Medulla oblongata (tissue), 1 donor: ENCODE results near the gene PLIN5.

Source experiments
- DNase-seq: peaks from one replicate; pipeline ENCODE4 v3.0.0-alpha.2; 2015; ENCODE audit errors: extremely low spot score

PLIN5 gene, protein sequence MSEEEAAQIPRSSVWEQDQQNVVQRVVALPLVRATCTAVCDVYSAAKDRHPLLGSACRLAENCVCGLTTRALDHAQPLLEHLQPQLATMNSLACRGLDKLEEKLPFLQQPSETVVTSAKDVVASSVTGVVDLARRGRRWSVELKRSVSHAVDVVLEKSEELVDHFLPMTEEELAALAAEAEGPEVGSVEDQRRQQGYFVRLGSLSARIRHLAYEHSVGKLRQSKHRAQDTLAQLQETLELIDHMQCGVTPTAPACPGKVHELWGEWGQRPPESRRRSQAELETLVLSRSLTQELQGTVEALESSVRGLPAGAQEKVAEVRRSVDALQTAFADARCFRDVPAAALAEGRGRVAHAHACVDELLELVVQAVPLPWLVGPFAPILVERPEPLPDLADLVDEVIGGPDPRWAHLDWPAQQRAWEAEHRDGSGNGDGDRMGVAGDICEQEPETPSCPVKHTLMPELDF

GRCh38 chr19:4534836-4535658 lies at the start of gene PLIN5:
PLIN5 (minus strand) TSS chr19:4535224; CDS start chr19:4534074, 1,150 bp downstream.
- DNase-seq: peak; percentile 33

GRCh38 chr19:4583961-4584669 lies 49.1 kb upstream of the PLIN5 start:
- DNase-seq: no peak

DNA sequence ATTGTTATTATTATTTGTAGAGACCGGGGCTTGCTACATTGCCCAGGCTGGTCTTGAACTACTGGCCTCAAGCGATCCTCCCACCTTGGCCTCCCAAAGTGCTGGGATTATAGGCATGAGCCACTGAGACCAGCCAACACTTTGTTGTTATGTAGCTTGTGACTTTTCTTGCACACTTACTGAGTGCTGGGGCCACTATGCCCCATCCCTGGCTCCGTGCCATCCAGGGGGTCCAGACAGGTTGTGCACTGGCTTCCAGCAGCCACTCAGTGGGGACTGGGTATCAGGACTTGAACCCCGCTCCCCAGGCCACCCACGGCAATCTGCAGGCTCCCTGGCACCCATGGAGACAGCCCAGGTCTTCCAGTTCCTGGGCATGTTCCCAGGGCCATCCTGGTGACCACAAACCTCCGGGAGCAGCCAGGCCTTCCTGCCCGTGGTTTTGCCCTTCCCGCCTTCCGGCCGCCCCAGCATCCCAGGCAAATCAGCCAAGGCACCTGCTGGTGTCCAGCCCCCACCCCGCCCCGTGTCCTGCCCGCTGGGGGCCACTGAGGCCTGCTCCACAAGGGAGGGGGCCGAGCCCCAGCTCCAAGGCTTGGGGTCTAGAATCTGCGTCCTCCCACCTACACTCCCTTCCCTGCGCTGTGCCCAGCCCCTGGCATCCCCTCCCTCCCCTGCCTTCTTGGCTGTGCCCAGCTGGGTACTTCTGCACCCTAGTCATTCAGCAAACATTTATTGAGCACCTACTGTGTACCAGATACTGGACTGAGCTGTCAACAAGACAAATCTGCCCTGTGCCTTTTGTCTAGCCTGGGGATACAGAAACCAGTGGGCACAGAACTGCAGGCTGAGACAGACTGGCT lies 48.2 kb upstream of the PLIN5 start:
- no peak for DNase-seq

- no peak for DNase-seq
These were observed 46.9 kb upstream of the PLIN5 start for GRCh38 chr19:4581666-4582553.

DNA sequence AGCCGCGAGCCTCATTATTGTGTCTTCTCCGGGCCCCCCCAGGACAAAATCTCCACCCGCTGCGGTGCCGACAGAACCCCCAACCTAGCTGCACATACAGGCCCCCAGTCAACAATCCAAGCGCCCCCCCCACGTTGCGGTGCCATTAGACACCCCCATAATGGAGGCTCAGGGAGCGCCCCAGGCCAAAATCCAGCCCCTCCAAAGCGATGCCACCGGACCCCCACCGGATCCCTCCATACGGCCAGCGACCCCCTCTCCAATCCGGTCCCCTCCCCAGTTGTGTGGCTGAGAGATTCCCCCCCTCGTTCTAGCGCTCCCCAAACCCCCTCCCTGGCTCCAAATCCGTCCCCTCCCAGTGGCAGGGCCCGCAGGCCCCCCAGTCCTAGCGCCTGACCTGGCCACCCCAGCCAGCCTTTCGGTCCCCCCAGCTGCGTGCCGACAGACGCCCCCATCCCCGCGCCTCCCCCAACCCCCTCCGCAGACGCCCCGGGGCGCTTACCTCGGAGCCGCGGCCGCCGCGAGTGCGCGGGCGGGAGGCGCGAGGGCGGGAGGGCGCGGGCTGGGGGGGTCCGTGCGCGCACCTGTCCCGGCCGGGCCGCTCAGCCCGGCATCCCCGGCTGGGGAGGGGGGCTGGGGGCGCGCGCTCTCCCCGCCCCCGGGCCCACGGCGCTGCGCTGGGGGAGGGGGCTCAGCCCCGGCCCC lies 46.1 kb upstream of the PLIN5 start:
- no peak for DNase-seq

DNA sequence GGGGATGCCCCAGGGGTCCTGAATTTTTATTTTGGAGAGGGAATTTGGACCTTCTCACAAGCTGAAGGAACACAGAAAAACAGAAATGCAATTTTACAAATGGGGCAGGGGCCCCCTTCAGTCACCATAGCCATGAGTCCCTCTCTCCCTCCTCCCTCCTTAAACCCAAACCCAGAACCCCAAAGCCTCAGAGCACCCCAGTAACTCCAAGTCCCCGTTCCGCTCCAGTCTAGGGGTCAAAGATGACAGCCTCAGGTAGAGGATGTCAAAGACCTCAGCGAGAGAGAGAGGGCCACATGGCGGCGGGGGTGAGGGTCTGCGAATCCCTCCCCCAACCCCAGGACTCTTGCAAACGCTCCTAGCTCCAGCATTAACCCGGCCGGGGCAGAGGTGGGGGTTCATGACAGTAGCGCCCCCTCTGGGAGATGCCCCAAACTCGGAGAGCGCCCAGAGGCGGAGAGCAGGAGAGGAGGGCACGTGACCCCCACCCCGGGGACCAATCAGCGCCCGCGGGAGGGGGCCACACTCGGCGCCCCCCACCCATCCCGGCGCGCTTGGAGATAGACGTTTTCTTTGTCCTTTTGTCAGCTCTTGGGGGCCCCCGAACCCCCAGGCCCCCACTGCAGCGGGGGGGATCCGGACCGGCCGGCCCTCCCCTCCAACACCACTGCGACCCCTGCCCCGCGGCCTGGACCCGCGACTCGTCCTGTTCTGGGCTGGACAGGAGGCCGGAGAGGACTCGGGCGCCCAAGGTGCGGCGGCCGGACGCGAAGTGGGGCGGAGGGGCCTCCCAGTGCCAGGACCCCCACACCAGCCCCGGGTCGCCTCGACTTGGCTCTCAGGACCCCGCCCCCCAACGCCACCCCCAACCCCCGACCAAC lies 45.2 kb upstream of the PLIN5 start:
- DNase-seq: no peak

GRCh38 chr19:4579389-4579788 lies 44.4 kb upstream of the PLIN5 start:
- no peak for DNase-seq

DNA sequence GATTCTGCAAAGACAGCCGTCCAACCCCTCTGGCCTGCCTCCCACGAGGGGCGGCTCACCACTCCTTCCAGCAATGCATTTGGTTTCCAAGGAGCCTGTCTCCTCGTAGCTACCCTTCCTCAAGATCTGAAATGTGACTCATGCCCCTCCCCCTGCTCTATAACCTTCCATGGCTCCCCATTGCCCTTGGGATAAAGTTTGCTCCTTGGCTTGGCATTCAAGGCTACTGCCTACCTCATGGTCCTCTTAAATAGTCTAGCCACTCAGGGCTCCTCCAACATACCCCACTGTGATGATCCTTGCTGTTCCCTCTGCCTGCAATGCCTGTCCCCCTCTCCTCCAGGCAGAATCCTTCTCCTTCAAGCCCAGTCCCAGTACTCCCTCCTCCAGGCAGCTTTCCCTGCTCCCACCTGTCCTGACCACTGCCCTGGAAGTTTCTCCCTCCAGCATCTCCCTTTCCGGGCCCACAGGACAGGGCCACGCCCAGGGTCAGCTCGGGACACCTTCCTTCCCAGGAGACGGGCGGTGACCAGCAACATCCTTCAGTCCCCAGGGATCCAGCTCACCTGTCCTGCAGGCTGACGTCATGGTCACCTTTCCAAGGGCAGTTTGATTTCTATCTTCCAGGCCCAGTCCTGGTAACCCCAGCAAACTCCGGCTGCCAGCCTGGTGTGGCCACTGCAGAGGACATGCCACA lies 43.7 kb upstream of the PLIN5 start:
- no peak for DNase-seq

GRCh38 chr19:4577020-4577782 lies 42.2 kb upstream of the PLIN5 start:
- no peak for DNase-seq

DNA sequence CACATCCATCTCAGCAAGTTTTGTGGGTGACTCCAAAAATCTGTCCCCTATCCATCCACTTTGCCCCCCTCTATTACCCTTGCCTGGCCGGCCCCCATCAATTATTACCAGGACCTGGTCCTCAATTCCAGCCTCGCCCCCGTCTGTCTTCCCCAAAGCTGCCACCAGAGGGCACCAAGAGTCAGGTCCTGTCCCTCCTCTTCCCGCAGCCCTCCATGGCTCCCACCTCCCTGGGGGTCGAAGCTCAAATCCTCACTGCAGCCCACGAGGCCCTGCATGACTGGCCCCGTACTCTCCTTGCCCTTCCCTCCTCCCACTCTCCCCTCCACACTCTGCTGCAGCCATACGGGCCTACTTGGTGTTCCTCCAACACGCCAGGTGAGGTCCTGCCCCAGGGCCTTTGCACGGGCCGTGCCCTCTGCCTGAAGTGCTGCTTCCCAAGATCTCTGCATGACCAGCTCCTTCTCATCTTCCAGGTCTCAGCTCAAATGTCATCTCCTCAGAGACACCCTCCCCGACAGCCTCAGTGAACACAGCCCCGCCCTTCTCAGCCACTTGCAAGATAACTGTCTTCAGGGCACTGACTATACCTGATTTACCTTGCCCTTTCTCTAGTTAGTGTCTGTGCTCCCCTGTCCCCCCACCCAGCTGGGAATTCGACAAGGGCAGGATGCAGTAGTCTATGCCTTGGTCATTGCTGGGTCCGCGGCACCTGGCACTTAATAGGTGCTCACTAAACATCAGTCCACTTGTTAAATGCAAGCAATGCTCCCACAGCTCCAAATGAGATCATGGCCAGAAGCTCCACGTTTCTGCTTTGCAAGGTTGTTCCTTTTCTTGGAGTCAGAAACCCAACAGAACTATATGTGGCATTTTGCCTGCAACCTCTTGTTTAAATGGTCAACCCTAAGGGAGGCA lies 41.3 kb upstream of the PLIN5 start:
- peak; percentile 31 for DNase-seq

GRCh38 chr19:4575267-4576015 lies 40.4 kb upstream of the PLIN5 start:
- DNase-seq: no peak

GRCh38 chr19:4573682-4574081 lies 38.7 kb upstream of the PLIN5 start:
- no peak for DNase-seq

DNA sequence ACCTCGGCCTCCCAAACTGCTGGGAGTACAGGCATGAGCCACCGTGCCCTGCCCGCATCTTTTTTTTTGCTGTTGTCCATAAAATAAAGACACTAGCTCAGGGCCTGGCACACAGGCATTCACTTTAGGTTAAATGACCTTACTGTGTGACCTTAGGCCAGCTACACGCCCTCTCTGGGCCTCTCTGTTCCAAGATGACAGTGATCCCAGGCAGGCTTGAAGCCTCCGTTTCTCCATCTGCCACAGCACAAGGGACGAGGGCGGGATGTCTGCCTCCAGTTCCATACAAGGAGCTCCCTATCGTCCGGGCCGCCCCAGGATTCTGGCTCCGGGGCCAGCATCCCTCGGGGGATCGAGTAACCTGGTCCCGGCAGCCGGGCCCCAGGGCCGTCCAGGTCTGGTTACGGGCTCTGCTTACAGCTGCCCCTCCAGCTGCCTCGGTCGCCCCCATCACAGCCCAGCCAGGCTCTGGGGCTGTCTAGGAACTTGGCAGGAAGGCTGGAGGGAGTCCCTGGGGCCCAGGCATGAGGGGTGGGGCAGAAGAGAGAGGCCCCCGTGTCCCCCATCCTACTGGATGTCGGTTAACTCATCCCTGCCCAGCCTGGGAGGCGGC lies 36.4 kb upstream of the PLIN5 start:
- DNase-seq: no peak

DNA sequence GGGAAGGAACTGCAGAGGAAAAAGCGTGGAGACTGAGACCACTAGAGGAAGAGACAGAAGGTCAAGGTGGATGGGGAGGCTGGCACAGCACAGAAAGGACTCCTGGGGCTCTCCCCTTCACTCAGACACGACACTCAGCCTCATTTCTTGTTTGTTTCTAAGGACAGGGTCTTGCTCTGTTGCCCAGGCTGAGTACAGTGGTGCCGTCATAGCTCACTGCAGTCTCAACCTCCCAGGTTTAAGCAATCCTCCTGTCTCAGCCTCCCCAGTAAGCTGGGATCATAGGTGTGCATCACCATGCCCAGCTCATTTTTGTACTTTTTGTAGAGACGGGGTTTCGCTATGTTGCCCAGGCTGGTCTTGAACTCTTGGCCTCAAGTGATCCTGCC lies 35.9 kb upstream of the PLIN5 start:
- no peak for DNase-seq

GRCh38 chr19:4570402-4570801 lies 35.4 kb upstream of the PLIN5 start:
- DNase-seq: no peak
